Neutrophil (primary cell): ENCODE data around the gene CHMP2A.
A peak's percentile ranks its signal among the peaks of the same experiment; 100 is the strongest.

Source experiments
- H3K27ac ChIP-seq: fragments of 200-600 bp; sonication (generic); 2 replicates; pipeline ENCODE4 v1.5.1; 2016; ENCODE audit warnings: mild to moderate bottlenecking, moderate library complexity
- H3K27me3 ChIP-seq: fragments of 200-600 bp; sonication (generic); 2 replicates; pipeline ENCODE4 v1.6.0; 2016; ENCODE audit warnings: mild to moderate bottlenecking
- H3K36me3 ChIP-seq: fragments of 200-600 bp; sonication (generic); 2 replicates; pipeline ENCODE4 v1.5.1; 2017
- H3K4me1 ChIP-seq, 2 experiments: fragments of 200-600 bp in 1 of 2; sonication (generic) in 1 of 2; 1 replicate in 1 of 2; 2 replicates in 1 of 2; pipeline versions ENCODE4 v1.5.1 to v1.6.1; 2013 to 2016; ENCODE audit warnings: low read depth in 1 of 2, low read length in 1 of 2, mild to moderate bottlenecking in 1 of 2, moderate library complexity in 1 of 2; ENCODE audit not compliant: control insufficient read depth in 1 of 2, insufficient read depth in 1 of 2
- H3K4me3 ChIP-seq, 2 experiments: fragments of 200-600 bp in 1 of 2; sonication (generic) in 1 of 2; 1 replicate in 1 of 2; 2 replicates in 1 of 2; pipeline ENCODE4 v1.5.1; 2013 to 2016; ENCODE audit warnings: low read depth in 1 of 2, low read length in 1 of 2, mild to moderate bottlenecking in 1 of 2, moderate library complexity in 1 of 2
- H3K9me3 ChIP-seq: fragments of 200-600 bp; sonication (generic); 2 replicates; pipeline ENCODE4 v1.5.1; 2016
- TF ChIP-seq, protein P1 (sequence below): fragments of 200-600 bp; sonication (generic); IDR thresholded peaks from 2 replicates; pipeline ENCODE4 v1.5.1; 2016; ENCODE audit warnings: antibody characterized with exemption

CHMP2A gene

DNA sequence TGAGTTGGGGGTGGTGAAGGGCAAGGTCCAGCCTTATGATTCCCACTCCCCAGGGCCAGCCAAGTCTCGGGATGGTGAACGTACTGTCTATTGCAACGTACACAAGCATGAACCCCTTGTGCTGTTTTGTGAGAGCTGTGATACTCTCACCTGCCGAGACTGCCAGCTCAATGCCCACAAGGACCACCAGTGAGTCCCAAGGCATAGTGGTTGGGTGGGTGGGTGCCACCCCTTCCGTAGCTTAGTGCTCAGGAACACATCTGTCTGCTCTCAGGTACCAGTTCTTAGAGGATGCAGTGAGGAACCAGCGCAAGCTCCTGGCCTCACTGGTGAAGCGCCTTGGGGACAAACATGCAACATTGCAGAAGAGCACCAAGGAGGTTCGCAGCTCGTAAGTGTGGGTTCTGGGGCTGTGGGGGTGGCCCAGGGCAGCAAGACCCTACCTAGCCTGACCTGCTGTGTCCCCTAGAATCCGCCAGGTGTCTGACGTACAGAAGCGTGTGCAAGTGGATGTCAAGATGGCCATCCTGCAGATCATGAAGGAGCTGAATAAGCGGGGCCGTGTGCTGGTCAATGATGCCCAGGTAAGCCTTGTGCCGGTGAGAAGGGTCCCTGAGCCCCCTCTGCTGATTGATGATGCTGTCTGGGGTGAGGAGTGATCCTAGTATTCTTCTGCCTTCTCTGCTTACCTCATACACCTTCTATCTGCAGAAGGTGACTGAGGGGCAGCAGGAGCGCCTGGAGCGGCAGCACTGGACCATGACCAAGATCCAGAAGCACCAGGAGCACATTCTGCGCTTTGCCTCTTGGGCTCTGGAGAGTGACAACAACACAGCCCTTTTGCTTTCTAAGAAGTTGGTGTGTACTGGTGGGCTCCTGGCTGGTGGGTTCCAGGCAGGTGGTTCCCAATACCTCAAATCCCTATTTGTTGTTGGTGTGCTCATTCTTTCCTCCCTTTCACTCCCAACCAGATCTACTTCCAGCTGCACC, 7.3 kb downstream of the CHMP2A start:
- Histone ChIP-seq H3K4me1 (peaks cover 27 to 32% of the 10 kb centered on the region in 2 experiments), H3K4me3 (no peak overlapping the region), H3K36me3 (peaks cover 55% of the 10 kb centered on the region), H3K27me3 (peaks cover 2% of the 10 kb centered on the region), H3K9me3 (no peaks in the 10 kb centered on the region), H3K27ac (peak overlapping the region; percentile 100)
- TF ChIP-seq, protein P1, sequence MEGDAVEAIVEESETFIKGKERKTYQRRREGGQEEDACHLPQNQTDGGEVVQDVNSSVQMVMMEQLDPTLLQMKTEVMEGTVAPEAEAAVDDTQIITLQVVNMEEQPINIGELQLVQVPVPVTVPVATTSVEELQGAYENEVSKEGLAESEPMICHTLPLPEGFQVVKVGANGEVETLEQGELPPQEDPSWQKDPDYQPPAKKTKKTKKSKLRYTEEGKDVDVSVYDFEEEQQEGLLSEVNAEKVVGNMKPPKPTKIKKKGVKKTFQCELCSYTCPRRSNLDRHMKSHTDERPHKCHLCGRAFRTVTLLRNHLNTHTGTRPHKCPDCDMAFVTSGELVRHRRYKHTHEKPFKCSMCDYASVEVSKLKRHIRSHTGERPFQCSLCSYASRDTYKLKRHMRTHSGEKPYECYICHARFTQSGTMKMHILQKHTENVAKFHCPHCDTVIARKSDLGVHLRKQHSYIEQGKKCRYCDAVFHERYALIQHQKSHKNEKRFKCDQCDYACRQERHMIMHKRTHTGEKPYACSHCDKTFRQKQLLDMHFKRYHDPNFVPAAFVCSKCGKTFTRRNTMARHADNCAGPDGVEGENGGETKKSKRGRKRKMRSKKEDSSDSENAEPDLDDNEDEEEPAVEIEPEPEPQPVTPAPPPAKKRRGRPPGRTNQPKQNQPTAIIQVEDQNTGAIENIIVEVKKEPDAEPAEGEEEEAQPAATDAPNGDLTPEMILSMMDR, result no peak

DNA sequence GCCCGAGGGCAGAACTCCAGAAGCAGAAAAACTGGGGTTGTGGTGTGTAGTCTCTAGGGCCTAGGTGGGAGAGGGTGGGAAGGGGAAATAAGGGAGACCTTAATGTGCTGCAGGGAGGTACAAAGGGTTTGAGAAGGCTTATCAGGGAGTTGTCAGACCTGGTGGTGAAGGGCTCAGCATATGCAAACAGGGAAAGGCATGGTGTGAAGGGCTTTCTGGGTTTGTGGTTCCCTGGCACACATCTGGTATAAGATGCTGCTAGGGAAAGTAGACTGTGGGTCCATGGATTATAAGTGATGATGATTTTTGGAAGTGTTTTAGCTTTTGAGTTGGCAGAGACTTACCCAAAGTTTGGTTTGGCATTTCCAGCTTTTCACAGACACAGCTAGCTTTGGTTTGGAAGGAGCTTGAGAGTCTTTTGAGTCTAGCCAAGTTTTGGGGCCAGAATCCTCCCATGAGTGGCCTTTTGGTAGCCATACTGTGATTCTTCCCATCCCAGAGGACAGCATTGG, 8.8 kb downstream of the CHMP2A start:
- Histone ChIP-seq H3K4me3 (peak overlapping the region; percentile 82 to 90), H3K27me3 (peaks cover 7% of the 10 kb centered on the region), H3K9me3 (no peaks in the 10 kb centered on the region), H3K4me1 (peaks cover 27 to 32% of the 10 kb centered on the region in 2 experiments), H3K36me3 (peaks cover 40% of the 10 kb centered on the region), H3K27ac (peak overlapping the region; percentile 100)
- TF ChIP-seq, protein P1, result no peak

DNA sequence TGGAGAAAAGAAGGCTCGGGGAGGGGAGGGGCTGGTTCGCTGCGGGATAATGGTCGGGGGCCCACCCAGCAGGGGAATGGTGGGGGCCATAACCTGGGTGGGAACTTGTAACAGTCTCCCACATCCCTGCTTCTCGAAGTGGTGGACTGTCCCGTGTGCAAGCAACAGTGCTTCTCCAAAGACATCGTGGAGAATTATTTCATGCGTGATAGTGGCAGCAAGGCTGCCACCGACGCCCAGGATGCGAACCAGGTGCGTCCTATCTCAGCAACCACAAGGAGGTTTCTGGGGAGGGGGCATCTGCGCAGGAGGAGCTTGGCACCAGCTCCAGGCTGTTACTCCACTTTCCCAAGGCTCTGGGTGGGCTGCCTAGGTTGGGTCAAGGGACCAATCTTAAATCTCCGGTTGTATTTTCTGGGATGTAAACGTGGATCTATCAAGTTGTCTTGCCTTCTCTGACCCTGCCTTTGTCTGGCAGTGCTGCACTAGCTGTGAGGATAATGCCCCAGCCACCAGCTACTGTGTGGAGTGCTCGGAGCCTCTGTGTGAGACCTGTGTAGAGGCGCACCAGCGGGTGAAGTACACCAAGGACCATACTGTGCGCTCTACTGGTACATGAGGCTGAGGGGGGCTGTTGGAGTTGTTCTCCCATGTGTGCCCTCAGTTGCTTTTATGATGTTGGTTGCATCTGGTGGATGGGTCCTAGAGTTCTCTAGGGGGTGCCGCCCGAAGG, 9.5 kb downstream of the CHMP2A start:
- TF ChIP-seq, protein P1, result no peak
- Histone ChIP-seq H3K4me1 (peaks cover 27 to 32% of the 10 kb centered on the region in 2 experiments), H3K27ac (peak overlapping the region; percentile 100), H3K9me3 (no peaks in the 10 kb centered on the region), H3K36me3 (peaks cover 34% of the 10 kb centered on the region), H3K27me3 (peaks cover 13% of the 10 kb centered on the region), H3K4me3 (peak overlapping the region; percentile 82 to 90)

DNA sequence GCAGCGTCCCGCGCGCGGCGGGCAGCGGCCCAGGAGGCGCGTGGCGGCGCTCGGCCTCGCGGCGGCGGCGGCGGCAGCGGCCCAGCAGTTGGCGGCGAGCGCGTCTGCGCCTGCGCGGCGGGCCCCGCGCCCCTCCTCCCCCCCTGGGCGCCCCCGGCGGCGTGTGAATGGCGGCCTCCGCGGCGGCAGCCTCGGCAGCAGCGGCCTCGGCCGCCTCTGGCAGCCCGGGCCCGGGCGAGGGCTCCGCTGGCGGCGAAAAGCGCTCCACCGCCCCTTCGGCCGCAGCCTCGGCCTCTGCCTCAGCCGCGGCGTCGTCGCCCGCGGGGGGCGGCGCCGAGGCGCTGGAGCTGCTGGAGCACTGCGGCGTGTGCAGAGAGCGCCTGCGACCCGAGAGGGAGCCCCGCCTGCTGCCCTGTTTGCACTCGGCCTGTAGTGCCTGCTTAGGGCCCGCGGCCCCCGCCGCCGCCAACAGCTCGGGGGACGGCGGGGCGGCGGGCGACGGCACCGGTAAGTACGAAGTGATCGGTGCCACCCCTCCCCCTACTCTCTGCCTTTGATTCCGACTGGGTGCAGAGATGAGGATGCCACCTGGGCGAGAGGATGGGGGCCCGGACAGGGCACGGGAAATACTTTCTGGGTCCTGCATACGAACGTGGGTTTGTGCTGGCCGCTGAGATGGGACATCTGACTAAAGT, 10.2 kb downstream of the CHMP2A start:
- Histone ChIP-seq H3K27me3 (peaks cover 18% of the 10 kb centered on the region), H3K27ac (peak overlapping the region; percentile 100), H3K36me3 (peaks cover 27% of the 10 kb centered on the region), H3K4me3 (peak overlapping the region; percentile 82 to 90), H3K9me3 (no peaks in the 10 kb centered on the region), H3K4me1 (peaks cover 27 to 32% of the 10 kb centered on the region in 2 experiments)
- TF ChIP-seq, protein P1, result peak; percentile 2
